ENCODE data around the gene HOXC9.

DNA sequence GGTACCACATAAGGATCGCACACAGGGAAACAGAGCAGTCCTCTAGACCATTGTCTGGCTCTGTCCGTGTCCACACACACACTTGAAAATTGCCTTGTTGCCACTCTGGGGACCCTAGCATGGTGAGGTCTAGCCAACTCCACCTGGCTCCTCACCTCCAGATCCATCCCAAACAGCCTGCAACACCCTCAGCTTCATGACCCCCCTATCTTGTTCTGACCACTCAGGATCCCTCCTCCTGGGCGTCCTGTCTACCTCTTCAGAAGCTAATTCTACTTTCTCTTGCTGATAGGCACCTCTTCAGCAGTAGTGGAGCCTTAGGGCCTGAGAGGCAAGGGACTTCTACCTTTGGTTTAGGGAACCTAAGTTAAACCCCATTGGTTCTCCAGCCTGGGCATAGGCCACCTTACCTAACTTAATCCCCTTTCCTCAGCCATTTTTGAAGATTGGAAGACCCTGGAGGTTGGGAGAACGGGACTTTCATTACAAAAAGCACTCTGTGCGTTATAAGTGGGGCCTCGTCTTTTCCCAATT is 32.2 kb downstream of the HOXC9 start:
- TF ChIP-seq POLR2A (IDR thresholded peaks at IDR 0.05), result no peak
- no peak for TF ChIP-seq CTCF (IDR thresholded peaks at IDR 0.05 in 4 of 5, conservative IDR thresholded peaks at IDR 0.05 in 1 of 5)
